Kidney (tissue), 14 donors: ENCODE measurements around the gene MED27. TPM values are rescaled to one million over a fixed set of nuclear protein-coding genes. Genes with fewer than 3 reads are reported as not detected.

Source experiments
- DNase-seq, 5 donors: peaks; one replicate each; pipeline ENCODE4 v3.0.0-alpha.2; 2013 to 2020
- FAIRE-seq: peaks from 2 replicates; lab custom pipeline; 2012; peaks lifted over from hg19 to GRCh38; lab: Jason Lieb, UNC
- H3K27ac ChIP-seq, 2 donors: one replicate each; pipeline ENCODE4 v1.7.0; 2013; ENCODE audit warnings: low read depth in 2 of 2, low read length in 2 of 2, inconsistent platforms in 1 of 2
- H3K27me3 ChIP-seq: one replicate; pipeline ENCODE4 v1.7.1; 2013; ENCODE audit warnings: low read length, inconsistent platforms; ENCODE audit not compliant: control insufficient read depth, insufficient read depth
- H3K36me3 ChIP-seq, 3 donors: one replicate each; pipeline versions ENCODE4 v1.7.0 to v1.7.1; 2013; ENCODE audit warnings: low read length in 3 of 3, control low read depth in 1 of 3, inconsistent platforms in 1 of 3; ENCODE audit not compliant: insufficient read depth in 3 of 3, control insufficient read depth in 2 of 3
- H3K4me1 ChIP-seq, 3 donors: one replicate each; pipeline versions ENCODE4 v1.7.0 to v1.7.1; 2013; ENCODE audit warnings: low read length in 3 of 3, inconsistent platforms in 1 of 3, low read depth in 1 of 3; ENCODE audit not compliant: control insufficient read depth in 2 of 3, insufficient read depth in 2 of 3
- H3K4me3 ChIP-seq, 3 donors: one replicate each; pipeline versions ENCODE4 v1.7.0 to v1.8.1; 2013; ENCODE audit warnings: low read length in 3 of 3, control low read depth in 1 of 3, inconsistent platforms in 1 of 3
- H3K9ac ChIP-seq, 3 donors: one replicate each; pipeline versions ENCODE4 v1.7.0 to v1.7.1; 2013; ENCODE audit warnings: low read length in 3 of 3, control low read depth in 1 of 3, inconsistent platforms in 1 of 3
- H3K9me3 ChIP-seq, 3 donors: one replicate each; pipeline versions ENCODE4 v1.7.0 to v1.7.1; 2013; ENCODE audit warnings: low read length in 3 of 3, control low read depth in 1 of 3, inconsistent platforms in 1 of 3; ENCODE audit not compliant: control insufficient read depth in 2 of 3, insufficient read depth in 1 of 3
- intact Hi-C: fragments of 100-400 bp; cut with DNase I; formaldehyde crosslinking; loops from one replicate; pipeline ENCODE4 v1.11.1; 2022
- polyA plus RNA-seq: library from polyadenylated mRNA; stranded (reverse); fragments of 350-450 nt; fragmentation: Illumina TruSeq; extraction: RNeasy Lipid Tissue Mini Kit (QIAGEN cat#74804); gene quantifications from one replicate; pipeline ENCODE4 v1.2.3, GENCODE V29; 2014; ENCODE audit warnings: low read depth, low replicate concordance; ENCODE audit not compliant: insufficient read depth
- total RNA-seq: library from RNA; stranded (reverse); fragmentation: NEBNext Ultra II Directional; extraction: Animal tissue kit (Norgen Biotek cat#: 25700); gene quantifications from one replicate; pipeline ENCODE4 v1.2.1, GENCODE V29; 2021
- TF ChIP-seq, protein P1 (sequence below): IDR thresholded peaks from 3 replicates; pipeline ENCODE4 v1.5.1; 2012; ENCODE audit warnings: mild to moderate bottlenecking, moderate library complexity, borderline replicate concordance; ENCODE audit not compliant: insufficient read depth; ENCODE audit errors: extremely low read depth
- donor health status: control.
- donor health status: control.
- donor health status: control.
- donor health status: control.
- donor health status: control.
- donor health status: DM: yes; HTN: yes; CAD: no.
- donor health status: Normal renal cell carcinoma (clear cell type).

MED27 gene
- total and polyA plus RNA-seq, 2 donors from 2014 or later = 15.9 to 23.1 TPM

DNA sequence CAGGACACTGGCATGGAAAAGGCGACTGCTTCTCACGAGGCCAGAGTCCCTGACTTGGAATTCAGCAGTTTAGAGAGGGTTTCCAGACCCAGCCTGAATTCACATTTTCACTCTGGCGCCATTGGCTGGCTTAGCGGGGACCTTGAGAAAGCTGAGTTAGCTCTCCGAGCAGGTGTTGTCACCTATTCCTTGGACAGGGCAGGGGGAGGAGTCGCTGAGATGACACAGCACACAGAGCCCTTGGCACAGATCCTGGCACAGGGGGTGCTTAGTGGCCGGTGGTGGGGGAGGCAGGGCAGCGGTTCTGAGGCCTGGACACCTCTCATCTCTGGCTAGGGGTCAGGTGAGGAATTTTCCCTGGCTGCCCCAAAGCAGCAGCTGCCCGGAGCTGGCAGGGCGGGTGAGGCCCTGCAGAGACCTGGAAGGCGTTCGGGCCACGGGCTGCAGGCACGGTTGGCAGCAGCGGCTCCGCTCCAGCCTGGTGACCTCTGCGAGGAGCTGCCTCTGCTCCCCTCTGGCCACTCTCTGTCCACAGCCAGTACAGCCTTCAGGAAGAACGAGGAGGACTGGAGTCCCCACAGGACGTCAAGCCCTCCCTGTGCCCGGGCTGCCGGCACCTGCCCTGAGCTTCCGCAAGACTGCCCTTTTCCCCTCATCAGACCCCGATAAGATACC lies 267.4 kb downstream of the MED27 start:
- no peak for DNase-seq
- TF ChIP-seq, protein P1, sequence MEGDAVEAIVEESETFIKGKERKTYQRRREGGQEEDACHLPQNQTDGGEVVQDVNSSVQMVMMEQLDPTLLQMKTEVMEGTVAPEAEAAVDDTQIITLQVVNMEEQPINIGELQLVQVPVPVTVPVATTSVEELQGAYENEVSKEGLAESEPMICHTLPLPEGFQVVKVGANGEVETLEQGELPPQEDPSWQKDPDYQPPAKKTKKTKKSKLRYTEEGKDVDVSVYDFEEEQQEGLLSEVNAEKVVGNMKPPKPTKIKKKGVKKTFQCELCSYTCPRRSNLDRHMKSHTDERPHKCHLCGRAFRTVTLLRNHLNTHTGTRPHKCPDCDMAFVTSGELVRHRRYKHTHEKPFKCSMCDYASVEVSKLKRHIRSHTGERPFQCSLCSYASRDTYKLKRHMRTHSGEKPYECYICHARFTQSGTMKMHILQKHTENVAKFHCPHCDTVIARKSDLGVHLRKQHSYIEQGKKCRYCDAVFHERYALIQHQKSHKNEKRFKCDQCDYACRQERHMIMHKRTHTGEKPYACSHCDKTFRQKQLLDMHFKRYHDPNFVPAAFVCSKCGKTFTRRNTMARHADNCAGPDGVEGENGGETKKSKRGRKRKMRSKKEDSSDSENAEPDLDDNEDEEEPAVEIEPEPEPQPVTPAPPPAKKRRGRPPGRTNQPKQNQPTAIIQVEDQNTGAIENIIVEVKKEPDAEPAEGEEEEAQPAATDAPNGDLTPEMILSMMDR = no peak
- no peak overlapping the region for H3K27ac ChIP-seq
- H3K9me3 ChIP-seq = no peaks in the 10 kb centered on the region
- H3K9ac ChIP-seq = no peak overlapping the region
- H3K4me3 ChIP-seq = no peak overlapping the region
- H3K4me1 ChIP-seq = no peaks in the 10 kb centered on the region
- no peak for FAIRE-seq
- H3K36me3 ChIP-seq = no peaks in the 10 kb centered on the region
- no peaks in the 10 kb centered on the region for H3K27me3 ChIP-seq
- intact Hi-C loops = no loop called here

DNA sequence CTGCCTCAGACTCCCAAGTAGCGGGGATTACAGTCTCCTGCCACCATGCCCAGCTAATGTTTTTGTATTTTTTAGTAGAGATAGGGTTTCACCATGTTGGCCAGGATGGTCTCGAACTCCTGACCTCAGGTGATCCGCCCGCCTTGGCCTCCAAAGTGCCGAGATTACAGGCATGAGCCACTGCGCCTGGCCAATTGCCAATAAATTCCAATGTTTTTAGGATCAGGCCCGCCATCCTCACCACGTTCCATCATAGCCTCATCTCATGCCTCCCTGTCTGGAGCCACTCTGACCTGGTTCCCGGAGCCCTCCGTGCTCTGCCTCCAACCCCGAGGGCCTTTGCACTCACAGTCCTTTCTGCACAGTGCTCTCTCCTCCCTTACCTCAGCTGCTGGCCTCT lies 268.3 kb downstream of the MED27 start:
- no peaks in the 10 kb centered on the region for H3K36me3 ChIP-seq

DNA sequence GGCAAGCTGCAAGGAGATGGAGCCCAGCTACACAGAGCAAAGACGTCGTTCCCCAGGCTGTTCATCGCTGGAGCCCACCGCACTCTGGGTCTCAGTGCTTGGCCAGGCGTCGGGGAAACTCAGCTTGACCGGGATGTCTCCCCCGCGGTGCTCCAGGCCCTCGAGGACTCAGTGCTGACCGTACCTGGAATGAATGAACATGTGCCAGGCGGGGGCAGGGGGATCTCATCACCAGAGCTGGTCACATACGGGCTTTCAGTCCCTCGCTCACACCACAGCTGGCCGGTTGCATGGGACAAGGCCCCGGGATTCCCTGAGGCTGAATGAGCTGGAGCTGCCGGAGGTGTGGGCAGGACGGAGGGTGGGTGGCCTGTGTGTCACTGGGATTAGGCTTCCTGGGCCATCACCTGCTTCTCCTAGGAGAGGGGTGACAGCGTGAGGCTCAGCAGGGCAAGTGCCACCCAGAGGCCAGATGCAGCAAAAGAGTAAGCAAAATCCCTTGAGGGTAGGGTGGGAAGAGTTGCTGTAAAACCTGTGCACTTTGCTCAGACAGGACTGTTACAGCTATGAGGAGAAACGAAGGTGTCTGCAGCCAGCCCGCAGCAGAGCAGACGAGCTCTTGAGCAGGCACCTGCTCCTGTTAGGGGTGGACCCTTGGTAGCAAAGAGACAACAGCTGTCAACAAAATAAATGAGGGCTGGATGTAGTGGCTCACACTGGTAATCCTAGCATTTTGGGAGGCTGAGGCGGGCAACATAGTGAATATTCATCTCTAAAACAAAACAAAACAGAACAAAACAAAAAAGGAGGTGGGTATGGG lies 269.1 kb downstream of the MED27 start:
- DNase-seq (no peak), FAIRE-seq (no peak)
- Histone ChIP-seq H3K9ac (no peak overlapping the region), H3K4me1 (no peaks in the 10 kb centered on the region), H3K9me3 (no peaks in the 10 kb centered on the region), H3K27ac (no peak overlapping the region), H3K4me3 (no peak overlapping the region), H3K27me3 (no peaks in the 10 kb centered on the region), H3K36me3 (no peaks in the 10 kb centered on the region)
- TF ChIP-seq, protein P1 = no peak
- intact Hi-C loops = no loop called here

More for the DNA sequence above, 268.3 kb downstream of the MED27 start:
- no peak overlapping the region for H3K9ac ChIP-seq
- H3K9me3 ChIP-seq = no peaks in the 10 kb centered on the region
- no peaks in the 10 kb centered on the region for H3K27me3 ChIP-seq
- no peak overlapping the region for H3K27ac ChIP-seq
- intact Hi-C loops = no loop called here
- no peak overlapping the region for H3K4me3 ChIP-seq
- no peaks in the 10 kb centered on the region for H3K4me1 ChIP-seq
- TF ChIP-seq, protein P1 = no peak
- no peak for FAIRE-seq
- DNase-seq = no peak

Other genes with a start within 250 kb of the MED27 start
- 2.2 TPM for gene NTNG2, start 82.2 kb upstream of the MED27 start, total RNA-seq
- gene NTNG2, start 82.2 kb upstream of the MED27 start, polyA plus RNA-seq = 0.54 TPM